ENCODE data around the gene KRTAP4-3.

DNA sequence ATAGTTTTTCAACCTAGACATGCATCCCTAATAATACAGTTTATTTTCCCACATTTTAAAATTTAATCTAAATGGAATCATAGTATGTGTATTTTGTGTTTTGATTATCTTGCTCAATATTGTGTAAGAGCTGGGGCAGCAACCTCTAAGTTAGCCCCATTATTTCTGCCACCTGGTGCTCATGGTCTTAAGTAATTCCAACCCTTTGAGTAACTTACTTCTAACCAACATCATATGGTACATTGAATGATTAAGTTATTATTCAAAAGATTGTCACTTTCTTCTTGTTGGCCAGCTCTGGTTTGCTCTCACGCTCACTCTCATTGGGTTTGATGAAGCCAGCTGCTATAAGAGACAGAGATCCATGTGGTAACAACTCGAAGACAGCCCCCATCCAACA is 3.9 kb upstream of the KRTAP4-3 start:
- TF ChIP-seq CTCF (IDR thresholded peaks at IDR 0.05), result no peak
- no peak for TF ChIP-seq POLR2A (IDR thresholded peaks at IDR 0.05)
